Loucy (cell line): ENCODE results near the gene TNKS1BP1.

Experiments used
- H2AFZ ChIP-seq: fragments of 200-600 bp; sonication (generic); 2 replicates; pipeline ENCODE4 v1.6.0; 2016; ENCODE audit warnings: antibody characterized with exemption, mild to moderate bottlenecking, low read length, moderate library complexity
- H3F3A ChIP-seq: fragments of 200-600 bp; 2 replicates; pipeline ENCODE4 v1.6.0; 2016; ENCODE audit warnings: antibody characterized with exemption, low read depth, mild to moderate bottlenecking
- H3K27me3 ChIP-seq: fragments of 200-600 bp; sonication (generic); 2 replicates; pipeline ENCODE4 v1.6.1; 2014; ENCODE audit warnings: low read length, mild to moderate bottlenecking; ENCODE audit not compliant: insufficient read depth, poor library complexity, severe bottlenecking
- H3K36me3 ChIP-seq: fragments of 200-600 bp; sonication (generic); 2 replicates; pipeline ENCODE4 v1.6.1; 2016; ENCODE audit warnings: low read length; ENCODE audit not compliant: insufficient read depth
- H3K4me1 ChIP-seq: fragments of 200-600 bp; sonication (generic); 2 replicates; pipeline ENCODE4 v1.5.1; 2014; ENCODE audit warnings: low read length, mild to moderate bottlenecking; ENCODE audit not compliant: insufficient read depth, poor library complexity, severe bottlenecking
- H3K4me2 ChIP-seq: fragments of 200-600 bp; sonication (generic); 2 replicates; pipeline ENCODE4 v1.6.0; 2014; ENCODE audit warnings: antibody characterized with exemption, low read length, low read depth, mild to moderate bottlenecking; ENCODE audit not compliant: poor library complexity, severe bottlenecking
- H3K4me3 ChIP-seq: fragments of 200-600 bp; sonication (generic); 2 replicates; pipeline ENCODE4 v1.5.1; 2014; ENCODE audit warnings: low read length, mild to moderate bottlenecking, mixed read lengths; ENCODE audit not compliant: poor library complexity, severe bottlenecking
- H3K79me2 ChIP-seq: fragments of 200-600 bp; sonication (generic); 2 replicates; pipeline ENCODE4 v1.6.1; 2014; ENCODE audit warnings: low read length; ENCODE audit not compliant: insufficient read depth
- H3K9ac ChIP-seq: fragments of 200-600 bp; sonication (generic); 2 replicates; pipeline ENCODE4 v1.6.0; 2014; ENCODE audit warnings: mild to moderate bottlenecking, low read depth, low read length, moderate library complexity; ENCODE audit not compliant: poor library complexity, severe bottlenecking
- H3K9me2 ChIP-seq: fragments of 200-600 bp; sonication (generic); replicated peaks from 2 replicates; pipeline ENCODE4 v1.6.1; 2016; ENCODE audit warnings: low read depth, low read length, mixed read lengths
- H3K9me3 ChIP-seq: fragments of 200-600 bp; sonication (generic); 2 replicates; pipeline ENCODE4 v1.6.1; 2014; ENCODE audit warnings: mild to moderate bottlenecking, antibody characterized with exemption, low read length, low read depth; ENCODE audit not compliant: insufficient read depth
- H4K20me1 ChIP-seq: fragments of 200-600 bp; sonication (generic); 2 replicates; pipeline ENCODE4 v1.6.0; 2014; ENCODE audit warnings: antibody characterized with exemption, low read length, mild to moderate bottlenecking; ENCODE audit not compliant: insufficient read depth, poor library complexity, severe bottlenecking
- EZH2phosphoT487 ChIP-seq: fragments of 200-600 bp; IDR thresholded peaks from 2 replicates; pipeline ENCODE4 v1.6.1; 2018; ENCODE audit warnings: antibody characterized with exemption, mild to moderate bottlenecking, moderate library complexity, borderline replicate concordance
- TF ChIP-seq, protein P1 (sequence below): fragments of 200-600 bp; sonication (generic); conservative IDR thresholded peaks from 2 replicates; pipeline ENCODE4 v1.5.1; 2014; ENCODE audit warnings: mild to moderate bottlenecking, antibody characterized with exemption, low read length

TNKS1BP1 gene

GRCh38 chr11:57312511-57313021 is 12.2 kb downstream of the TNKS1BP1 start:
- no peak overlapping the region for H3K4me3 ChIP-seq
- H3K9me2 ChIP-seq, result no peaks in the 10 kb centered on the region
- no peaks in the 10 kb centered on the region for H4K20me1 ChIP-seq
- H3K79me2 ChIP-seq, result no peaks in the 10 kb centered on the region
- H2AFZ ChIP-seq, result no peak overlapping the region
- TF ChIP-seq EZH2phosphoT487, result no peak
- TF ChIP-seq, protein P1, sequence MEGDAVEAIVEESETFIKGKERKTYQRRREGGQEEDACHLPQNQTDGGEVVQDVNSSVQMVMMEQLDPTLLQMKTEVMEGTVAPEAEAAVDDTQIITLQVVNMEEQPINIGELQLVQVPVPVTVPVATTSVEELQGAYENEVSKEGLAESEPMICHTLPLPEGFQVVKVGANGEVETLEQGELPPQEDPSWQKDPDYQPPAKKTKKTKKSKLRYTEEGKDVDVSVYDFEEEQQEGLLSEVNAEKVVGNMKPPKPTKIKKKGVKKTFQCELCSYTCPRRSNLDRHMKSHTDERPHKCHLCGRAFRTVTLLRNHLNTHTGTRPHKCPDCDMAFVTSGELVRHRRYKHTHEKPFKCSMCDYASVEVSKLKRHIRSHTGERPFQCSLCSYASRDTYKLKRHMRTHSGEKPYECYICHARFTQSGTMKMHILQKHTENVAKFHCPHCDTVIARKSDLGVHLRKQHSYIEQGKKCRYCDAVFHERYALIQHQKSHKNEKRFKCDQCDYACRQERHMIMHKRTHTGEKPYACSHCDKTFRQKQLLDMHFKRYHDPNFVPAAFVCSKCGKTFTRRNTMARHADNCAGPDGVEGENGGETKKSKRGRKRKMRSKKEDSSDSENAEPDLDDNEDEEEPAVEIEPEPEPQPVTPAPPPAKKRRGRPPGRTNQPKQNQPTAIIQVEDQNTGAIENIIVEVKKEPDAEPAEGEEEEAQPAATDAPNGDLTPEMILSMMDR, result no peak
- no peaks in the 10 kb centered on the region for H3K27me3 ChIP-seq
- H3K36me3 ChIP-seq, result 0 out of 2 replicates have a peak, but pooled peaks cover 3% of the 10 kb centered on the region
- H3K4me1 ChIP-seq, result peaks cover 31% of the 10 kb centered on the region
- H3K4me2 ChIP-seq, result no peak overlapping the region
- no peaks in the 10 kb centered on the region for H3F3A ChIP-seq
- no peak overlapping the region for H3K9ac ChIP-seq
- H3K9me3 ChIP-seq, result no peaks in the 10 kb centered on the region

DNA sequence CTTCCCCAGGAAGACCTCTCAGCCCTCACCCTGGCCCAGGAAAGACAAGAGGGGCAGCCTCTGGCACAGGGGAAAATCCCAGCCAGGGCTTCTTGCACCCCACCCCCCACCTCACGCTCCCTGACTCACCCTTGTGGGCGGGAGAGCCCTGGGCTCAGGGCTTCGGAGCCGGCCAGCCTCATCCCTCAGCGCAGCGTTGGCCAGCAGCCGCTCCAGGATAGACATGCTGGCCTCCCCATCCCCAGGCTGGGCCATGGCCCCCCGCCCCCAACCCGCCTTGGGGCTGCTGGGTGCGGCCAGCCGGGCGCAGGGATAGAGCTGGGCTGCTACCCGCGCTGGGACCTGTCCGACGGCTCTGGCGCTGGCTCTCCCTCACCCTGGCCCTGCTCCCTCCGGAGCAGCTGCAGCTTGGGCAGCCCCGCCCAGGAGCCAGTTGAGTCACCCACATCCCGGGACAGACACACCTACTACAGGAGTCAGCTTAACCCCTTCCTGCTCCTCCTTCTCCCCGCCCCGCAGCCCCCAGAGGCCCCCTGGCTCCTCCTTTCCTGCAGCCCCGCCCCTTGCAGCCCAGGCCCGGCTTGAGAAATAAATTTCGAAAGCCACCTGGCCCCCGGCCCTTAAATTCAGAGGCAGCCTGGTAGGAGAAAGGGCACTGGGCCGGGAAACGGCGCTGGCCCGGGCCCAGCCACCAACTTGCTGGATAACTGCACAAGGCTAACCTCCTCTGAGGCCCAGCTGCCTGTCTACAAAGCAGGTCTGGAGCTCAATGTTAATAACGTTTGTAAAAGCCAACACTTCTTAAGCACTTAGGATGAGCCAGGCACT is 13.4 kb downstream of the TNKS1BP1 start:
- peak overlapping the region; percentile 96 for H3K4me2 ChIP-seq
- H3K27me3 ChIP-seq, result no peaks in the 10 kb centered on the region
- H3K9me2 ChIP-seq, result no peaks in the 10 kb centered on the region
- TF ChIP-seq, protein P1, result no peak
- no peak for TF ChIP-seq EZH2phosphoT487
- no peaks in the 10 kb centered on the region for H3K9me3 ChIP-seq
- peaks cover 28% of the 10 kb centered on the region for H3K4me1 ChIP-seq
- peak overlapping the region; percentile 66; the same call in 1 of the 2 replicates for H2AFZ ChIP-seq
- peak overlapping the region; percentile 75 for H3K4me3 ChIP-seq
- H3K79me2 ChIP-seq, result no peaks in the 10 kb centered on the region
- no peaks in the 10 kb centered on the region for H4K20me1 ChIP-seq
- H3K9ac ChIP-seq, result peak overlapping the region; percentile 70
- H3K36me3 ChIP-seq, result no peaks in the 10 kb centered on the region
- no peaks in the 10 kb centered on the region for H3F3A ChIP-seq

GRCh38 chr11:57310630-57311086 is 14.1 kb downstream of the TNKS1BP1 start:
- Histone ChIP-seq H3K79me2 (no peaks in the 10 kb centered on the region), H3K9ac (peak overlapping the region; percentile 70), H3F3A (no peaks in the 10 kb centered on the region), H3K4me2 (peak overlapping the region; percentile 96), H3K9me2 (no peaks in the 10 kb centered on the region), H3K4me3 (peak overlapping the region; percentile 75), H3K4me1 (peaks cover 21% of the 10 kb centered on the region), H4K20me1 (no peaks in the 10 kb centered on the region), H3K9me3 (no peaks in the 10 kb centered on the region), H3K27me3 (no peaks in the 10 kb centered on the region), H2AFZ (no peak overlapping the region), H3K36me3 (no peaks in the 10 kb centered on the region)
- TF ChIP-seq, protein P1, result no peak
- no peak for TF ChIP-seq EZH2phosphoT487
